ENCODE data around the gene TRIP6. TPM values are rescaled to one million over a fixed set of nuclear protein-coding genes. Genes with fewer than 3 reads are reported as not detected.

The TRIP6 gene
- total RNA-seq, 1 donor from 2014 or later = 94.2 TPM

- no peak for DNase-seq (ENCODE audit: low read depth)
Measured at GRCh38 chr7:100873599-100874299, 6.6 kb downstream of the TRIP6 start.

- DNase-seq (ENCODE audit: low read depth) = no peak
Measured at GRCh38 chr7:100874300-100874576, 7.1 kb downstream of the TRIP6 start.

- peak; percentile 100 for DNase-seq (ENCODE audit: low read depth)
Measured at GRCh38 chr7:100874577-100875355, 7.6 kb downstream of the TRIP6 start, which contains the start of gene SRRT. Gene SRRT, plus strand, starts transcription at chr7:100875103. Its CDS starts 488 bp downstream, at chr7:100875591.

GRCh38 chr7:100875356-100875751 lies 8.2 kb downstream of the TRIP6 start:
- DNase-seq (ENCODE audit: low read depth) = peak; percentile 47

- DNase-seq (ENCODE audit: low read depth) = no peak
Measured at GRCh38 chr7:100878013-100878412, 10.8 kb downstream of the TRIP6 start.

- no peak for DNase-seq (ENCODE audit: low read depth)
Measured at GRCh38 chr7:100878685-100879084, 11.5 kb downstream of the TRIP6 start.

- no peak for DNase-seq (ENCODE audit: low read depth)
Measured at GRCh38 chr7:100879685-100880261, 12.6 kb downstream of the TRIP6 start.

- no peak for DNase-seq (ENCODE audit: low read depth)
Measured at GRCh38 chr7:100880645-100881044, 13.5 kb downstream of the TRIP6 start.

- no peak for DNase-seq (ENCODE audit: low read depth)
Measured at GRCh38 chr7:100881136-100881535, 13.9 kb downstream of the TRIP6 start.

GRCh38 chr7:100882201-100882600 lies 15.0 kb downstream of the TRIP6 start:
- no peak for DNase-seq (ENCODE audit: low read depth)

- DNase-seq (ENCODE audit: low read depth) = no peak
Measured at GRCh38 chr7:100882785-100883526, 15.8 kb downstream of the TRIP6 start.

- no peak for DNase-seq (ENCODE audit: low read depth)
Measured at GRCh38 chr7:100884736-100885439, 17.7 kb downstream of the TRIP6 start.

GRCh38 chr7:100885440-100886141 lies 18.4 kb downstream of the TRIP6 start:
- no peak for DNase-seq (ENCODE audit: low read depth)

GRCh38 chr7:100886142-100886935 lies 19.2 kb downstream of the TRIP6 start:
- DNase-seq (ENCODE audit: low read depth) = no peak

- DNase-seq (ENCODE audit: low read depth) = no peak
Measured at GRCh38 chr7:100886936-100887515, 19.8 kb downstream of the TRIP6 start.

- DNase-seq (ENCODE audit: low read depth) = no peak
Measured at GRCh38 chr7:100887516-100888290, 20.5 kb downstream of the TRIP6 start.

GRCh38 chr7:100888291-100888987 lies 21.3 kb downstream of the TRIP6 start:
- DNase-seq (ENCODE audit: low read depth) = no peak

Data from myocyte (in vitro differentiated cells).